Liver (tissue), 9 donors: Measurements from ENCODE around the gene BCL2. TPM values are rescaled to one million over a fixed set of nuclear protein-coding genes. Genes with fewer than 3 reads are reported as not detected.

Source experiments
- DNase-seq: peaks from one replicate; pipeline ENCODE4 v3.0.0-alpha.2; 2017; ENCODE audit warnings: low spot score
- H3K27ac ChIP-seq, 2 donors: one replicate each; pipeline ENCODE4 v1.7.0; 2013; ENCODE audit warnings: inconsistent platforms in 2 of 2, low read length in 2 of 2, control low read depth in 1 of 2, low read depth in 1 of 2, mild to moderate bottlenecking in 1 of 2
- H3K27me3 ChIP-seq, 4 donors: one replicate each; pipeline versions ENCODE4 v1.6.1 to v1.7.0; 2013; ENCODE audit warnings: low read length in 3 of 4, inconsistent platforms in 1 of 4, mild to moderate bottlenecking in 1 of 4, moderate library complexity in 1 of 4; ENCODE audit not compliant: control insufficient read depth in 4 of 4, insufficient read depth in 4 of 4
- H3K36me3 ChIP-seq, 4 donors: one replicate each; pipeline versions ENCODE4 v1.6.1 to v1.7.0; 2013; ENCODE audit warnings: low read length in 3 of 4, mild to moderate bottlenecking in 3 of 4, low read depth in 1 of 4, moderate library complexity in 1 of 4; ENCODE audit not compliant: control insufficient read depth in 4 of 4, insufficient read depth in 3 of 4
- H3K4me1 ChIP-seq, 4 donors: one replicate each; pipeline versions ENCODE4 v1.6.1 to v1.7.0; 2013; ENCODE audit warnings: low read length in 3 of 4, mild to moderate bottlenecking in 3 of 4, moderate library complexity in 1 of 4; ENCODE audit not compliant: control insufficient read depth in 4 of 4, insufficient read depth in 4 of 4
- H3K4me3 ChIP-seq, 3 donors: one replicate each; pipeline versions ENCODE4 v1.6.1 to v1.7.0; 2013; ENCODE audit warnings: low read length in 3 of 3, control low read depth in 1 of 3, low read depth in 1 of 3, mild to moderate bottlenecking in 1 of 3
- H3K9ac ChIP-seq, 2 donors: one replicate each; pipeline ENCODE4 v1.7.0; 2013; ENCODE audit warnings: low read length in 2 of 2, mild to moderate bottlenecking in 2 of 2, moderate library complexity in 2 of 2, control low read depth in 1 of 2, low read depth in 1 of 2
- H3K9me3 ChIP-seq, 4 donors: one replicate each; pipeline versions ENCODE4 v1.6.1 to v1.7.0; 2013; ENCODE audit warnings: low read length in 3 of 4; ENCODE audit not compliant: control insufficient read depth in 4 of 4
- FOXA1 ChIP-seq: IDR thresholded peaks from 2 replicates; pipeline ENCODE4 v1.6.1; 2016; ENCODE audit warnings: antibody characterized with exemption
- FOXA2 ChIP-seq: IDR thresholded peaks from 2 replicates; pipeline ENCODE4 v1.6.1; 2016; ENCODE audit warnings: antibody characterized with exemption
- GABPA ChIP-seq, 2 donors: IDR thresholded peaks in 1 of 2; conservative IDR thresholded peaks in 1 of 2; 2 replicates each; pipeline ENCODE4 v1.6.1; 2016; ENCODE audit warnings: antibody characterized with exemption in 2 of 2, mild to moderate bottlenecking in 1 of 2, moderate library complexity in 1 of 2
- HNF4A ChIP-seq, 2 donors: conservative IDR thresholded peaks; 2 replicates each; pipeline ENCODE4 v1.6.1; 2016; ENCODE audit warnings: antibody characterized with exemption in 2 of 2, mild to moderate bottlenecking in 2 of 2
- HNF4G ChIP-seq: IDR thresholded peaks from 2 replicates; pipeline ENCODE4 v1.6.1; 2016; ENCODE audit warnings: antibody characterized with exemption
- NR2F2 ChIP-seq: IDR thresholded peaks from 2 replicates; pipeline ENCODE4 v1.6.1; 2016; ENCODE audit warnings: antibody characterized with exemption
- RAD21 ChIP-seq, 2 donors: IDR thresholded peaks; 2 replicates each; pipeline ENCODE4 v1.6.1; 2016; ENCODE audit warnings: antibody characterized with exemption in 2 of 2, mild to moderate bottlenecking in 2 of 2
- RXRA ChIP-seq, 2 donors: IDR thresholded peaks; 2 replicates each; pipeline ENCODE4 v1.6.1; 2017 to 2018; ENCODE audit warnings: antibody characterized with exemption in 2 of 2, mild to moderate bottlenecking in 1 of 2
- SP1 ChIP-seq: IDR thresholded peaks from 2 replicates; pipeline ENCODE4 v1.6.1; 2018; ENCODE audit warnings: antibody characterized with exemption, mild to moderate bottlenecking
- WGBS: extraction: QIAGEN DNeasy Blood & Tissue Kit; methylation state at CpG from one replicate; pipeline ENCODE4 v1.1.7; 2013; 5-methylcytosine and 5-hydroxymethylcytosine counted together
- polyA plus RNA-seq, 2 donors: library from polyadenylated mRNA; stranded (reverse) in 1 of 2; unstranded in 1 of 2; fragments of 200-250 nt in 1 of 2; fragments of >200 nt in 1 of 2; fragmentation: Nextera tagmentation in 1 of 2; extraction: Ambion mirVana in 1 of 2; gene quantifications; one replicate each; pipeline versions ENCODE4 v1.2.1 to v1.2.3, GENCODE V29; 2013 to 2015
- total RNA-seq, 2 donors: library from RNA; depleted of rRNA; stranded (reverse); fragments of >200 nt; gene quantifications; one replicate each; pipeline ENCODE4 v1.2.3, GENCODE V29; 2014
- TF ChIP-seq, protein P1 (sequence below): IDR thresholded peaks from 2 replicates; pipeline ENCODE4 v1.6.1; 2016; ENCODE audit warnings: antibody characterized with exemption
- TF ChIP-seq, protein P2 (sequence below): IDR thresholded peaks from 2 replicates; pipeline ENCODE4 v1.6.1; 2016; ENCODE audit warnings: antibody characterized with exemption
- TF ChIP-seq, protein P3 (sequence below): IDR thresholded peaks from 2 replicates; pipeline ENCODE4 v1.6.1; 2016; ENCODE audit warnings: antibody characterized with exemption
- TF ChIP-seq, protein P4 (sequence below): IDR thresholded peaks from 2 replicates; pipeline ENCODE4 v1.6.1; 2016; ENCODE audit warnings: antibody characterized with exemption, mild to moderate bottlenecking
- donor health status: healthy.
- donor health status: healthy.
- donor health status: healthy.
- donor health status: healthy.
- donor health status: healthy.

The BCL2 gene
- total and polyA plus RNA-seq, 4 donors = 0.40 to 3.9 (median 1.4) TPM

DNA sequence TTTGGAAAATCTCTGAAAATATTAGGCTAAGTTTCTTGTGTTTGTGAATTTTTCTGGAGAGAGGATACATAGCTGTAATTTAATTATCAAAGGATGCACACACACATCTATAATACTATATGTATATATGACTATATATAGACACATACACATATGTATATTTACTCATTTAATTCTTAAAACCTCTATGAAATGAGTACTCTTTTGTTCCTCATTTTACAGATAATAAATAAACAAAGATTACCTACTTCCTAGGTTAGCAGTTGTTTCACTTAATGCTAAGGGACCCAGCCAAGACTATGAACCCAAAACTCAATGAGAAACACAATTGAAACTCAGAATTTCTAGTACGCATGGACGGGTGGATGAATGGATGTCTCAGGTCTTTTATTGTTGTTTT is 145.6 kb downstream of the BCL2 start:
- H3K36me3 ChIP-seq = no peaks in the 10 kb centered on the region
- H3K27ac ChIP-seq = no peak overlapping the region
- H3K4me3 ChIP-seq = no peak overlapping the region
- no peaks in the 10 kb centered on the region for H3K27me3 ChIP-seq
- 95% methylated on average over 2 of the region's 2 CpGs for WGBS
- H3K4me1 ChIP-seq = no peaks in the 10 kb centered on the region
- TF ChIP-seq GABPA (IDR thresholded peaks at IDR 0.05 in 1 of 2, conservative IDR thresholded peaks at IDR 0.05 in 1 of 2) (no peak), RAD21 (IDR thresholded peaks at IDR 0.05) (no peak), HNF4G (no peak)
- TF ChIP-seq, protein P1, sequence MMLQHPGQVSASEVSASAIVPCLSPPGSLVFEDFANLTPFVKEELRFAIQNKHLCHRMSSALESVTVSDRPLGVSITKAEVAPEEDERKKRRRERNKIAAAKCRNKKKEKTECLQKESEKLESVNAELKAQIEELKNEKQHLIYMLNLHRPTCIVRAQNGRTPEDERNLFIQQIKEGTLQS = no peak
- TF ChIP-seq, protein P2, sequence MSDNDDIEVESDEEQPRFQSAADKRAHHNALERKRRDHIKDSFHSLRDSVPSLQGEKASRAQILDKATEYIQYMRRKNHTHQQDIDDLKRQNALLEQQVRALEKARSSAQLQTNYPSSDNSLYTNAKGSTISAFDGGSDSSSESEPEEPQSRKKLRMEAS = no peak
- TF ChIP-seq, protein P3, sequence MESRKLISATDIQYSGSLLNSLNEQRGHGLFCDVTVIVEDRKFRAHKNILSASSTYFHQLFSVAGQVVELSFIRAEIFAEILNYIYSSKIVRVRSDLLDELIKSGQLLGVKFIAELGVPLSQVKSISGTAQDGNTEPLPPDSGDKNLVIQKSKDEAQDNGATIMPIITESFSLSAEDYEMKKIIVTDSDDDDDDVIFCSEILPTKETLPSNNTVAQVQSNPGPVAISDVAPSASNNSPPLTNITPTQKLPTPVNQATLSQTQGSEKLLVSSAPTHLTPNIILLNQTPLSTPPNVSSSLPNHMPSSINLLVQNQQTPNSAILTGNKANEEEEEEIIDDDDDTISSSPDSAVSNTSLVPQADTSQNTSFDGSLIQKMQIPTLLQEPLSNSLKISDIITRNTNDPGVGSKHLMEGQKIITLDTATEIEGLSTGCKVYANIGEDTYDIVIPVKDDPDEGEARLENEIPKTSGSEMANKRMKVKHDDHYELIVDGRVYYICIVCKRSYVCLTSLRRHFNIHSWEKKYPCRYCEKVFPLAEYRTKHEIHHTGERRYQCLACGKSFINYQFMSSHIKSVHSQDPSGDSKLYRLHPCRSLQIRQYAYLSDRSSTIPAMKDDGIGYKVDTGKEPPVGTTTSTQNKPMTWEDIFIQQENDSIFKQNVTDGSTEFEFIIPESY = no peak
- DNase-seq = no peak
- H3K9me3 ChIP-seq = no peaks in the 10 kb centered on the region
- H3K9ac ChIP-seq = no peak overlapping the region

DNA sequence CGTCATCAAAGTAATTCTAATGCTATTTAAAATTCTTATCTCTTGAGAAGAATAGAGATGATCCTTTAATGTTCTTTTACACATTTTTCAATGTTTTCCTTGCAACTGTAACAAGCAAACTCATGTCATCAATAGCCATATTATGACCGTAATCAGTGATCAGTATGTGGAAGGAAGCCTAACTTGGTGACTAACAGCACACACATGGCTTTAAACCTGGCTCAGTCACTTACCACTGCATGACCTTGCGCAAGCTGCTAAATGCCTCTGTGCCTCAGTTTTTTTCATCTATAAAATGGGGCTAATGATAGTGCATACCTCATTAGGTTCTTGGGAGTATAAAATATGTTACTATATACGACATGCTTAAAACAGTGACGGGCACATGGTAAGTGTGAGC is 149.7 kb downstream of the BCL2 start:
- Histone ChIP-seq H3K4me1 (no peaks in the 10 kb centered on the region), H3K36me3 (no peaks in the 10 kb centered on the region), H3K9ac (no peak overlapping the region), H3K27ac (no peak overlapping the region), H3K27me3 (no peaks in the 10 kb centered on the region), H3K4me3 (no peak overlapping the region), H3K9me3 (no peaks in the 10 kb centered on the region)
- 96% methylated on average over 5 of the region's 5 CpGs for WGBS
- TF ChIP-seq HNF4A (conservative IDR thresholded peaks at IDR 0.05) = no peak
- TF ChIP-seq, protein P3 = no peak
- no peak for TF ChIP-seq SP1
- no peak for TF ChIP-seq RXRA (IDR thresholded peaks at IDR 0.05)
- no peak for TF ChIP-seq GABPA (IDR thresholded peaks at IDR 0.05 in 1 of 2, conservative IDR thresholded peaks at IDR 0.05 in 1 of 2)
- no peak for TF ChIP-seq FOXA2
- no peak for TF ChIP-seq FOXA1
- DNase-seq = no peak

DNA sequence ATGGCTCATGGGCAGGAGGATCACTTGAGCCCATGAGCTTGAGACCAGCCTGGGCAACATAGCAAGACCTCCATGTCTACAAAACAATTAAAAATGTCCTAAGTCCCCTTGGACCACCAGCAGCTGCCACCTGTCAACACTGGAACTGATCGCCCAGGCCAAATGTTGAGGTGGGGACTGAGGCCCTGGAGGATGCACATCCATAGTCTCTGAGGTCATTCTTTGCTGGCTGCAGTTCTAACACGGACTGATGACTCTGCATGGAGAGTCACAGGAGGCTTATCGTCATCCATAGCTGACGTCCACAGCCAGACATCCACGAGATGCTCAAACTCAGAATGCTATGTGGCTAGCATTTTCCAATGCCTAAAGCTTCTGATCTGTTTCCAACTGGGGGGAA is 151.3 kb downstream of the BCL2 start:
- H3K4me1 ChIP-seq = no peaks in the 10 kb centered on the region
- H3K9me3 ChIP-seq = no peaks in the 10 kb centered on the region
- H3K9ac ChIP-seq = no peak overlapping the region
- no peak overlapping the region for H3K4me3 ChIP-seq
- H3K36me3 ChIP-seq = no peaks in the 10 kb centered on the region
- WGBS = 83% methylated on average over 5 of the region's 5 CpGs
- DNase-seq = no peak
- TF ChIP-seq, protein P4, sequence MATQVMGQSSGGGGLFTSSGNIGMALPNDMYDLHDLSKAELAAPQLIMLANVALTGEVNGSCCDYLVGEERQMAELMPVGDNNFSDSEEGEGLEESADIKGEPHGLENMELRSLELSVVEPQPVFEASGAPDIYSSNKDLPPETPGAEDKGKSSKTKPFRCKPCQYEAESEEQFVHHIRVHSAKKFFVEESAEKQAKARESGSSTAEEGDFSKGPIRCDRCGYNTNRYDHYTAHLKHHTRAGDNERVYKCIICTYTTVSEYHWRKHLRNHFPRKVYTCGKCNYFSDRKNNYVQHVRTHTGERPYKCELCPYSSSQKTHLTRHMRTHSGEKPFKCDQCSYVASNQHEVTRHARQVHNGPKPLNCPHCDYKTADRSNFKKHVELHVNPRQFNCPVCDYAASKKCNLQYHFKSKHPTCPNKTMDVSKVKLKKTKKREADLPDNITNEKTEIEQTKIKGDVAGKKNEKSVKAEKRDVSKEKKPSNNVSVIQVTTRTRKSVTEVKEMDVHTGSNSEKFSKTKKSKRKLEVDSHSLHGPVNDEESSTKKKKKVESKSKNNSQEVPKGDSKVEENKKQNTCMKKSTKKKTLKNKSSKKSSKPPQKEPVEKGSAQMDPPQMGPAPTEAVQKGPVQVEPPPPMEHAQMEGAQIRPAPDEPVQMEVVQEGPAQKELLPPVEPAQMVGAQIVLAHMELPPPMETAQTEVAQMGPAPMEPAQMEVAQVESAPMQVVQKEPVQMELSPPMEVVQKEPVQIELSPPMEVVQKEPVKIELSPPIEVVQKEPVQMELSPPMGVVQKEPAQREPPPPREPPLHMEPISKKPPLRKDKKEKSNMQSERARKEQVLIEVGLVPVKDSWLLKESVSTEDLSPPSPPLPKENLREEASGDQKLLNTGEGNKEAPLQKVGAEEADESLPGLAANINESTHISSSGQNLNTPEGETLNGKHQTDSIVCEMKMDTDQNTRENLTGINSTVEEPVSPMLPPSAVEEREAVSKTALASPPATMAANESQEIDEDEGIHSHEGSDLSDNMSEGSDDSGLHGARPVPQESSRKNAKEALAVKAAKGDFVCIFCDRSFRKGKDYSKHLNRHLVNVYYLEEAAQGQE = no peak
- TF ChIP-seq NR2F2 (no peak), GABPA (IDR thresholded peaks at IDR 0.05 in 1 of 2, conservative IDR thresholded peaks at IDR 0.05 in 1 of 2) (no peak)
- H3K27ac ChIP-seq = no peak overlapping the region
- no peaks in the 10 kb centered on the region for H3K27me3 ChIP-seq
